HEK293 (cell line): Measurements from ENCODE around the gene SPATA2L.

Experiments used
- CTCF ChIA-PET: fragments of 350-600 bp; formaldehyde crosslinking; extraction: SDS; loops from one replicate; lab custom pipeline; 2021; ENCODE audit warnings: antibody characterized with exemption; lab: Yijun Ruan, JAX
- POLR2A ChIA-PET: fragments of 300-600 bp; formaldehyde crosslinking; extraction: SDS; loops from one replicate; lab custom pipeline; 2020; ENCODE audit warnings: antibody characterized with exemption, inconsistent platforms; lab: Yijun Ruan, JAX
- H3K27ac ChIP-seq: fragments of 200-500 bp; sonication (Bioruptor generic); 2 replicates; pipeline ENCODE4 v1.5.1; 2014; ENCODE audit warnings: low read depth, low read length, control low read depth, inconsistent platforms; ENCODE audit errors: extremely low read depth
- H3K36me3 ChIP-seq, 2 experiments: fragments of 200-500 bp in 1 of 2; sonication (Bioruptor generic) in 1 of 2; 1 replicate in 1 of 2; 2 replicates in 1 of 2; pipeline ENCODE4 v1.5.1; 2014 to 2017; ENCODE audit warnings: inconsistent platforms in 2 of 2, low read length in 2 of 2; ENCODE audit not compliant: control insufficient read depth in 2 of 2, insufficient read depth in 1 of 2
- H3K4me1 ChIP-seq: fragments of 200-500 bp; sonication (Bioruptor generic); 2 replicates; pipeline ENCODE4 v1.5.1; 2014; ENCODE audit warnings: mild to moderate bottlenecking, low read length, inconsistent platforms; ENCODE audit not compliant: control insufficient read depth, insufficient read depth
- H3K4me3 ChIP-seq: 2 replicates; pipeline ENCODE4 v1.5.1; 2011; ENCODE audit warnings: low read depth, mild to moderate bottlenecking, control low read depth, low read length, moderate library complexity
- H3K9me3 ChIP-seq: fragments of 200-500 bp; sonication (Bioruptor generic); 2 replicates; pipeline ENCODE4 v1.5.1; 2014; ENCODE audit warnings: low read depth, low read length, inconsistent platforms; ENCODE audit not compliant: control insufficient read depth, insufficient read depth
- EGR2 ChIP-seq: fragments of 450-650 bp; formaldehyde crosslinking; IDR thresholded peaks from 2 replicates; pipeline ENCODE4 v1.5.1; 2016; ENCODE audit warnings: low read depth, missing biosample characterization, missing genetic modification characterization
- KLF1 ChIP-seq: fragments of 450-650 bp; formaldehyde crosslinking; IDR thresholded peaks from 2 replicates; pipeline ENCODE4 v1.5.1; 2016; ENCODE audit warnings: missing biosample characterization, missing genetic modification characterization
- PATZ1 ChIP-seq: fragments of 450-650 bp; formaldehyde crosslinking; IDR thresholded peaks from 2 replicates; pipeline ENCODE4 v1.5.1; 2016; ENCODE audit warnings: missing biosample characterization, missing genetic modification characterization
- SP2 ChIP-seq: fragments of 450-650 bp; formaldehyde crosslinking; IDR thresholded peaks from 2 replicates; pipeline ENCODE4 v1.5.1; 2016; ENCODE audit warnings: missing biosample characterization, missing genetic modification characterization
- SP3 ChIP-seq: fragments of 450-650 bp; formaldehyde crosslinking; IDR thresholded peaks from 2 replicates; pipeline ENCODE4 v1.5.1; 2016; ENCODE audit warnings: missing biosample characterization, missing genetic modification characterization
- ZFP69B ChIP-seq: fragments of 450-650 bp; formaldehyde crosslinking; IDR thresholded peaks from 2 replicates; pipeline ENCODE4 v1.5.1; 2016; ENCODE audit warnings: missing biosample characterization, missing genetic modification characterization
- ZNF354C ChIP-seq: fragments of 450-650 bp; formaldehyde crosslinking; IDR thresholded peaks from 2 replicates; pipeline ENCODE4 v1.5.1; 2016; ENCODE audit warnings: missing biosample characterization, missing genetic modification characterization, low read depth, borderline replicate concordance
- ZNF48 ChIP-seq: fragments of 450-650 bp; formaldehyde crosslinking; IDR thresholded peaks from 2 replicates; pipeline ENCODE4 v1.5.1; 2016; ENCODE audit warnings: missing biosample characterization, missing genetic modification characterization
- ZNF664 ChIP-seq: fragments of 450-650 bp; formaldehyde crosslinking; IDR thresholded peaks from 2 replicates; pipeline ENCODE4 v1.5.1; 2016; ENCODE audit warnings: missing biosample characterization, missing genetic modification characterization
- ZNF747 ChIP-seq: fragments of 450-650 bp; formaldehyde crosslinking; IDR thresholded peaks from 2 replicates; pipeline ENCODE4 v1.5.1; 2016; ENCODE audit warnings: missing biosample characterization, missing genetic modification characterization
- ZXDB ChIP-seq: fragments of 450-650 bp; formaldehyde crosslinking; IDR thresholded peaks from 2 replicates; pipeline ENCODE4 v1.5.1; 2016; ENCODE audit warnings: missing biosample characterization, missing genetic modification characterization
- TF ChIP-seq, protein P1 (sequence below): fragments of 450-650 bp; formaldehyde crosslinking; IDR thresholded peaks from 2 replicates; pipeline ENCODE4 v1.5.1; 2017; ENCODE audit warnings: missing biosample characterization, mild to moderate bottlenecking, missing genetic modification characterization, moderate library complexity

SPATA2L gene

DNA sequence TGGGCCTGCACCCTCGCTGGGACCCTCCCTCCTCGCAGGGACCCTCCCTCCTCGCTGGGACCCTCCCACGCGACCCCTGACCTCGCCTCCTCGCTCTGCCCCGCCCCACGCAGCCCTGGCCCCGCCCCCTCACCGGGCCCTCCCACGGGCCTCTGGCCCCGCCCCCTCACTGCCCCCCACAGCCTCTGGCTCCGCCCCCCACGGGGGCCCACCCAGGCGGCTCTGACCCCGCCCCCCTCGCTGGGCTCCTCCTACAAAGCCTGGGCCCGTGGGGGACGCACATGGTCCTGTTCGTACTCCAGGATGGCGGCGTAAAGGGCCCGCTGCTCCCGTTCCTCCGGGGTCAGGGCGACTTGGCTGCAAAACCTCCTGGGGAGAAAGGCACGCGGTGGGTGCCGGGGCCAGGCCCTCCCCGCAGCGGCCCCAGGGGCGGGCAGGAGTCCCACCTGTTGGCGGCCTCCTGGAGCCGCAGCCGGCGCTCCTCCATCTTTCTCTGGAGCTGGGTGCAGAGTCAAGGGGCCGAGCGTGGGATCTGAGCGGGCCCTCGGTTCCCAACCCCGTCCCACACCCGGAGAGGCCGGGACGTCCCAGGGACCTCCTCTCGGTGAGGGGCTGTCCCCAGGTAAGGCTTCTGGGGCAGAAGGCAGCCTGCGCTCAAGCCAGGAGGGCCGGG lies 10.2 kb upstream of the SPATA2L start (continued):
- TF ChIP-seq ZFP69B (tag by site-specific recombination), result no peak
- TF ChIP-seq ZXDB (tag by site-specific recombination), result 0 out of 2 replicates have a peak, but pooled peaks have one; percentile 15

DNA sequence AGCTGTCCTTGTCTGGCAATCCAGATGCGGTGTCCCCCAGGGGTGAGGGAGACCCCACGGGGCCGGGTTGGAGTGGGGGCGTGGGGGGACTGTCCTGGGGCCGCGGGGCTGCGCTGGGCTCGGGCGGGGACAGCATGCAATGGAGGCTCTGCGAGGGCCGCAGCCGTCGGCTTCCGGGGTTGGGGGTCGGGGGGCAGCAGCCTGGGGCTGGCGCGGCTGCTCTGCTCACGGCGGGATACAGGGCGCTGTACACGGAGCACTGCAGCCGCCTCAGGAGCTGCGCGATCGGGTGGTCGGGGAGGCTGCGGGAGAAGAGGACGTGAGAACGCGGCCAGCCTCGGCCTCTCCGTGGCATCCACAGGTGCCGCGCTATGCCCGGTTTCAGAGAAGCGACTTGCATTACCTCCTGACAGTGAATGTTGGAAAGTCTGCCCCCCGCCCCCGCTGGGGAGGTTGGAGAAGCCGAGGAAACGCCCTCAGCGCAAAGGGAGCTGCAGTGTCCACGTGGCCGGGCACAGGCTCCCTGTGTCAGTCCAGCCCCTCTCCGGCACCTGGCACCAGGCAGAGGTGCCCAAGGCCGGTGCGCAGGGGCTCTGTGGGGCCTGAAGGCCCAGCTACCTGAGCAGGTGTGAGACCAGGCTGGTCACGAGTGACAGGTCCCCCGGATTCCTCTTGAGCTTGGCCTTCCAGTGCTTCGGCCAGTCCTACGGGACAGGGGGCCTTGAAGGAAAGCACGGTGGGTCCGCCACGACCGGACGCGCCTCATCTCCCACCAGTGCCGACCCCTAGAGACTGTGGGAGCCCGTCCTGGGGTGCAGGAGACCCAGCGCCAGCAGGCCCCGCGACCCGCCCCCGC lies 9.4 kb upstream of the SPATA2L start:
- no peak overlapping the region for H3K27ac ChIP-seq
- H3K36me3 ChIP-seq, result peaks cover 0 to 17% of the 10 kb centered on the region in 2 experiments; a peak in 2 of 3 replicates
- TF ChIP-seq KLF1, result 0 out of 2 replicates have a peak, but pooled peaks have one; percentile 19
- TF ChIP-seq PATZ1, result no peak
- 0 out of 2 replicates have a peak, but pooled peaks have one; percentile 3 for TF ChIP-seq EGR2 (tag by site-specific recombination)
- CTCF ChIA-PET, result interaction anchor here (0.7 kb wide), 1 partner anchor 9 kb away, joined by 3 read pairs; the partner anchor contains the start of gene SPATA2L
- POLR2A ChIA-PET, result interaction anchor here (1.3 to 1.9 kb wide), 2 partner anchors 9 to 11 kb away, joined by 4 to 5 read pairs; no protein-coding TSS in a partner anchor
- H3K4me1 ChIP-seq, result no peaks in the 10 kb centered on the region; the same call in 1 of the 2 replicates
- no peak overlapping the region for H3K4me3 ChIP-seq
- no peaks in the 10 kb centered on the region for H3K9me3 ChIP-seq

- ChIA-PET CTCF (interaction anchor here (0.7 to 1.4 kb wide), 2 partner anchors 9 to 82 kb away, joined by 3 to 5 read pairs; no protein-coding TSS in a partner anchor), POLR2A (interaction anchor here (0.5 to 1.9 kb wide), 3 partner anchors 9 to 96 kb away, joined by 3 to 5 read pairs (median 4); no protein-coding TSS in a partner anchor)
- Histone ChIP-seq H3K4me3 (no peak overlapping the region), H3K36me3 (peaks cover 0 to 12% of the 10 kb centered on the region in 2 experiments; a peak in 2 of 3 replicates), H3K4me1 (no peaks in the 10 kb centered on the region; the same call in 1 of the 2 replicates), H3K27ac (no peak overlapping the region), H3K9me3 (no peaks in the 10 kb centered on the region)
- TF ChIP-seq ZNF747 (tag by site-specific recombination), result no peak
- peak; percentile 22; the same call in 1 of the 2 replicates for TF ChIP-seq EGR2 (tag by site-specific recombination)
- TF ChIP-seq SP2 (tag by site-specific recombination), result 0 out of 2 replicates have a peak, but pooled peaks have one; percentile 5
- no peak for TF ChIP-seq SP3 (tag by site-specific recombination)
- TF ChIP-seq, protein P1, sequence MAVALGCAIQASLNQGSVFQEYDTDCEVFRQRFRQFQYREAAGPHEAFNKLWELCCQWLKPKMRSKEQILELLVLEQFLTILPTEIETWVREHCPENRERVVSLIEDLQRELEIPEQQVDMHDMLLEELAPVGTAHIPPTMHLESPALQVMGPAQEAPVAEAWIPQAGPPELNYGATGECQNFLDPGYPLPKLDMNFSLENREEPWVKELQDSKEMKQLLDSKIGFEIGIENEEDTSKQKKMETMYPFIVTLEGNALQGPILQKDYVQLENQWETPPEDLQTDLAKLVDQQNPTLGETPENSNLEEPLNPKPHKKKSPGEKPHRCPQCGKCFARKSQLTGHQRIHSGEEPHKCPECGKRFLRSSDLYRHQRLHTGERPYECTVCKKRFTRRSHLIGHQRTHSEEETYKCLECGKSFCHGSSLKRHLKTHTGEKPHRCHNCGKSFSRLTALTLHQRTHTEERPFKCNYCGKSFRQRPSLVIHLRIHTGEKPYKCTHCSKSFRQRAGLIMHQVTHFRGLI, result no peak
- TF ChIP-seq ZNF48 (tag by site-specific recombination), result no peak
- no peak for TF ChIP-seq ZNF354C (tag by site-specific recombination)
- TF ChIP-seq ZNF664 (tag by site-specific recombination), result no peak
Measured at GRCh38 chr16:89709716-89710432, 8.4 kb upstream of the SPATA2L start.
